CD4-positive, alpha-beta T cell treated with Interleukin-15 for 4 hours (primary cell): ENCODE data around the gene UACA.
"Not testable (repeated sequence)": the region's sequence is repeated elsewhere in the genome, so short reads cannot be mapped to it uniquely, and the experiment has no call there.

Experiments
- DNase-seq: peaks from one replicate; pipeline ENCODE4 v3.0.0-alpha.2; 2020; ENCODE audit warnings: low spot score

UACA gene

GRCh38 chr15:70625438-70625837, 137.9 kb downstream of the UACA start:
- DNase-seq, result no peak

- no peak for DNase-seq
These were observed 138.3 kb downstream of the UACA start for GRCh38 chr15:70625011-70625410.

- DNase-seq, result no peak
These were observed 144.4 kb downstream of the UACA start for GRCh38 chr15:70618929-70619328.

GRCh38 chr15:70617911-70618287, 145.5 kb downstream of the UACA start:
- DNase-seq, result no peak

GRCh38 chr15:70617076-70617910, 146.1 kb downstream of the UACA start:
- DNase-seq, result no peak

GRCh38 chr15:70616311-70616756, 147.0 kb downstream of the UACA start:
- not testable (repeated sequence) for DNase-seq

- no peak for DNase-seq
These were observed 147.7 kb downstream of the UACA start for GRCh38 chr15:70615435-70616310.

GRCh38 chr15:70614221-70614620, 149.1 kb downstream of the UACA start:
- no peak for DNase-seq

- no peak for DNase-seq
These were observed 150.1 kb downstream of the UACA start for GRCh38 chr15:70613271-70613670.

- no peak for DNase-seq
These were observed 152.1 kb downstream of the UACA start for GRCh38 chr15:70611286-70611685.

GRCh38 chr15:70610541-70610940, 152.8 kb downstream of the UACA start:
- DNase-seq, result no peak

- DNase-seq, result no peak
These were observed 153.5 kb downstream of the UACA start for GRCh38 chr15:70609889-70610288.

GRCh38 chr15:70608144-70608543, 155.2 kb downstream of the UACA start:
- no peak for DNase-seq

- DNase-seq, result no peak
These were observed 157.6 kb downstream of the UACA start for GRCh38 chr15:70605606-70606410.

GRCh38 chr15:70604666-70605315, 158.6 kb downstream of the UACA start:
- no peak for DNase-seq
